ENCODE data around the gene KHDC4.

KHDC4 gene

GRCh38 chr1:155934097-155934935, at the start of gene KHDC4:
Gene KHDC4, minus strand, starts transcription at chr1:155934413. Its CDS starts 40 bp downstream, at chr1:155934373.
- peak; percentile 100 for DNase-seq

GRCh38 chr1:155983191-155984024, 49.2 kb upstream of the KHDC4 start:
- DNase-seq, result peak; percentile 60

- DNase-seq, result no peak
Measured at GRCh38 chr1:155982106-155982505, 47.9 kb upstream of the KHDC4 start.

GRCh38 chr1:155981266-155982088, 47.3 kb upstream of the KHDC4 start:
- no peak for DNase-seq

- no peak for DNase-seq
Measured at GRCh38 chr1:155979597-155980343, 45.6 kb upstream of the KHDC4 start.

GRCh38 chr1:155978973-155979429, 44.8 kb upstream of the KHDC4 start:
- DNase-seq, result no peak

- peak; percentile 59 for DNase-seq
Measured at GRCh38 chr1:155978325-155978972, 44.2 kb upstream of the KHDC4 start, which contains the start of gene ARHGEF2. Gene ARHGEF2, minus strand, starts transcription at chr1:155978547. Its CDS starts 120 bp downstream, at chr1:155978427.

GRCh38 chr1:155977690-155978324, 43.6 kb upstream of the KHDC4 start:
- DNase-seq, result no peak

GRCh38 chr1:155976913-155977689, 42.9 kb upstream of the KHDC4 start:
- DNase-seq, result no peak

GRCh38 chr1:155976062-155976912, 42.1 kb upstream of the KHDC4 start:
- peak; percentile 86 for DNase-seq

- DNase-seq, result no peak
Measured at GRCh38 chr1:155975375-155976061, 41.3 kb upstream of the KHDC4 start.

GRCh38 chr1:155974208-155975115, 40.2 kb upstream of the KHDC4 start:
- peak; percentile 64 for DNase-seq

- no peak for DNase-seq
Measured at GRCh38 chr1:155973723-155974122, 39.5 kb upstream of the KHDC4 start.

GRCh38 chr1:155971910-155972809, 37.9 kb upstream of the KHDC4 start:
- DNase-seq, result no peak

- DNase-seq, result no peak
Measured at GRCh38 chr1:155970531-155971167, 36.4 kb upstream of the KHDC4 start.

- DNase-seq, result no peak
Measured at GRCh38 chr1:155969377-155969791, 35.2 kb upstream of the KHDC4 start.
